Fibroblast of mammary gland (primary cell): ENCODE measurements around the gene RANBP17.
"Not testable (repeated sequence)": the region's sequence is repeated elsewhere in the genome, so short reads cannot be mapped to it uniquely, and the experiment has no call there.

Experiments
- DNase-seq: peaks from one replicate; pipeline ENCODE4 v3.0.0-alpha.2; 2010; ENCODE audit warnings: low read depth
- H3K4me3 ChIP-seq: 2 replicates; pipeline ENCODE4 v1.5.1; 2011; ENCODE audit warnings: low read depth, mild to moderate bottlenecking, low read length, moderate library complexity; ENCODE audit not compliant: control insufficient read depth
- TF ChIP-seq, protein P1 (sequence below): conservative IDR thresholded peaks from 2 replicates; pipeline ENCODE4 v1.5.1; 2011; ENCODE audit warnings: low read depth, low read length, inconsistent platforms; ENCODE audit not compliant: control insufficient read depth, insufficient read depth

RANBP17 gene

DNA sequence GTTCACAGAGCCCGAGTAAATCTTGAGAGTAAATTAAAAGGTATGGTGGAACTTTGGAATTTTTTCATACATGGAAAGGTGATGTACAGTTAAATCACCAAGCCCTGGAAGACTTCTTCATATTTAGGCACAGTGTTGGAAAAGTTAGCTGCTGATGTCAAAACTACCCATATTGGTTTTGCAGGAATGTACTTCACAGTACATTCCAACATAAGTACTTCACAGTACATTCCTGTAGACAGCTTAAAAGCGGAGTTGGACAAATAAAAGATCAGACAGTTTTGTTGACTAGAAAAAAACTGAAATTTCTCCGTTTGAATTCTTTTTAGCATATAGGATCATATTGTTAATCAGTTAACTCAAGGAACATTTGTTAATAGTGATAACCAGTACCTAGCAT, 1.8 kb downstream of the RANBP17 start:
- TF ChIP-seq, protein P1, sequence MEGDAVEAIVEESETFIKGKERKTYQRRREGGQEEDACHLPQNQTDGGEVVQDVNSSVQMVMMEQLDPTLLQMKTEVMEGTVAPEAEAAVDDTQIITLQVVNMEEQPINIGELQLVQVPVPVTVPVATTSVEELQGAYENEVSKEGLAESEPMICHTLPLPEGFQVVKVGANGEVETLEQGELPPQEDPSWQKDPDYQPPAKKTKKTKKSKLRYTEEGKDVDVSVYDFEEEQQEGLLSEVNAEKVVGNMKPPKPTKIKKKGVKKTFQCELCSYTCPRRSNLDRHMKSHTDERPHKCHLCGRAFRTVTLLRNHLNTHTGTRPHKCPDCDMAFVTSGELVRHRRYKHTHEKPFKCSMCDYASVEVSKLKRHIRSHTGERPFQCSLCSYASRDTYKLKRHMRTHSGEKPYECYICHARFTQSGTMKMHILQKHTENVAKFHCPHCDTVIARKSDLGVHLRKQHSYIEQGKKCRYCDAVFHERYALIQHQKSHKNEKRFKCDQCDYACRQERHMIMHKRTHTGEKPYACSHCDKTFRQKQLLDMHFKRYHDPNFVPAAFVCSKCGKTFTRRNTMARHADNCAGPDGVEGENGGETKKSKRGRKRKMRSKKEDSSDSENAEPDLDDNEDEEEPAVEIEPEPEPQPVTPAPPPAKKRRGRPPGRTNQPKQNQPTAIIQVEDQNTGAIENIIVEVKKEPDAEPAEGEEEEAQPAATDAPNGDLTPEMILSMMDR = no peak
- DNase-seq = peak; percentile 54
- no peak overlapping the region for H3K4me3 ChIP-seq

DNA sequence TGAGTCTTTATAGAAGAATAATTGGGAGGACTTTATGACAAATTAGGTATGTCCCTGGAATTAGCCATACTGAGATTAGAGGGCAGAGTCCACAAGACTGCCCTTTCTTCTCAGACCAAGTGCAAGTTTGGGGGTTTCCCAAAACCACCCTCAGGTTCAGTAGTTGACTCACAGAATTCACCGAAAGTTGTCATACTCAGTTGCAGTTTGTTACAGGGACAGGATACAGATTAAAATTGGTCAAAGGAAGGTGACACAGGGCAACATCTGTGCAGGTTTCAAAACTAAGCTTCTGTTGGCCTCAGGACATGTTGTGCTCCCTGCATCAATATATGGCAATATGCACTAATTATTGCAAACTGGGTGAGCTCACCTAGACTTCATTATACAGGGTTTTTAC, 3.8 kb downstream of the RANBP17 start:
- DNase-seq = no peak
- no peak overlapping the region for H3K4me3 ChIP-seq
- TF ChIP-seq, protein P1 = no peak

DNA sequence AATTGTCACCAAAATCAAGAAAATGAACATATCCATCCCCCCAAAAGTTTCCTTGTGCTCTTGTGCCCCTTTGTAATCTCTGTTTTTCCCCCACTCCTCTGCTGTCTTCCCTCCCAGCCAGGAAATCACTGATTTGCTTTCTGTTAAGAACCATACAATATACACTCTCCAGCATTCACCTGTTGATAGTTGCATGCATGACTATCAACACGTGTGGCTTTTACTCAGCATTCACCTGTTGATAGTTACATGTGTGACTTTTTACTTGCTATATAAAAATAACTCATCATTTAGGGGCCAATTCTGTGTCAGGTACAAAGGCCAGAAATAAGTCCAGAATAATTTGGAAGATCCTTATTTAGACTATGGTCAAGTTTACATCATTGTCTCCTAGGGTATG, 6.0 kb downstream of the RANBP17 start:
- DNase-seq = no peak

DNA sequence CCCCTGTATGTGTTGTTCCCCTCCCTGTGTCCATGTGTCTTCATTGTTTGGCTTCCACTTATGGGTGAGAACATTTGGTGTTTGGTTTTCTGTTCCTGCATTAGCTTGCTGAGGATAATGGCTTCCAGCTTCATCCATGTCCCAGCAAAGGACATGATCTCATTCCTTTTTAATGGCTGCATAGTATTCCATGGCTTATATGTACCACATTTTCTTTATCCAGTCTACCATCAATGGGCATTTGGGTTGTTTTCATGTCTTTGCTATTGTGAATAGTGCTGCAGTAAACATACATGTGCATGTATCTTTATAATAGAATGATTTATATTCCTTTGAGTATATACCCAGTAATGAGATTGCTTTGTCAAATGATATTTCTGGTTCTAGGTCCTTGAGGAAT, 8.6 kb downstream of the RANBP17 start:
- not testable (repeated sequence) for H3K4me3 ChIP-seq

More for the DNA sequence above, 6.0 kb downstream of the RANBP17 start:
- TF ChIP-seq, protein P1 = no peak
- no peak overlapping the region for H3K4me3 ChIP-seq

DNA sequence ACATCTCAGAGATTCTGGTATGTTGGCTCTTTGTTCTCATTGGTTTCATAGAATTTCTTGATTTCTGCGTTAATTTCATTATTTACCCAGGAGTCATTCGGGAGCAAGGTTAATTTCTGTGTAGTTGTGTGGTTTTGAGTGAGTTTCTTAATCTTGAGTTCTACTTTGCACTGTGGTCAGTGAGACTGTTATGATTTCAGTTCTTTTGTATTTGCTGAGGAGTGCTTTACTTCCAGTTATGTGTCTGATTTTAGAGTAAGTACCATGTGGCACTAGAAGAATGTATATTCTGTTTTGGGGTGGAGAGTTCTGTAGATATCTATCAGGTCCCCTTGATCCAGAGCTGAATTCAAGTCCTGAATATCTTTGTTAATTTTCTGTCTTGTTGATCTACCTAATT, 12.2 kb downstream of the RANBP17 start:
- TF ChIP-seq, protein P1 = no peak
- no peak for DNase-seq
- H3K4me3 ChIP-seq = no peak overlapping the region

More for the DNA sequence above, 8.6 kb downstream of the RANBP17 start:
- not testable (repeated sequence) for DNase-seq

DNA sequence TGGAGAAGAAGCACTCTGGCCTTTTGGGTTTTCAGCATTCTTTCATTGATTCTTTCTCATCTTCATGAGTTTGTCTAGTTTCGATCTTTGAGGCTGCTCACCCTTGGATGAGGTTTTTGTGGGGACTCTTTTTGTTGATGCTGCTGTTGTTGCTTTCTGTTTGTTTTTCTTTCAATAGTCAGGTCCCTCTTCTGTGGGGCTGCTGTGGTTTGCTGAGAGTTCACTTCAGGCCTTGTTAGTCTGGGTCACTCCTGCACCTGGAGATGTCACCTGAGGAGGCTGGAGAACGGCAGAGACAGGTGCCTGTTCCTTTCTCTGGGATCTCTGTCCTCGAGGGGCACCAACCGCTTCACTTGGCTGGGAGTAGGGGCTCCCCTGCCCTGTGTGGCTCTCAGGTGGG, 14.0 kb downstream of the RANBP17 start:
- no peak overlapping the region for H3K4me3 ChIP-seq
- TF ChIP-seq, protein P1 = no peak

DNA sequence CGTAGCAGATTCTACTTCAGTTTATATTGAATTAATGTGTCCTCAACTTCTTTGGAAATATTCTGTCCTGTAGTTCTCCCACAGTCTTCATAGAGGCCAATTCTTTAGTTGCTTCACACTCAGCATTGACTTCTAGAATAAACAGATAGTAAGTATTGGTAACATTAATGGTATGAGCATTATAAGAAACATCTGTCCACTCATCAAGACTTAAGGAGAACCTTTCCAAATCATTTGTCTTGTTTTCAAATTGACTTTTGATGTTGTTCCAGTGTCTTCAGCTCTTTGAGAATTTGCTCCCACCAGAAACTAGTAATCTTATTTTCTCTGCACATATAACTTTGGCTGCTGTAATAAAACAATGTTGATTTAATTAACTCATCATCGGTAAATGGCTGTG, 18.3 kb downstream of the RANBP17 start:
- H3K4me3 ChIP-seq = no peak overlapping the region
- DNase-seq = peak; percentile 36
- TF ChIP-seq, protein P1 = no peak

More for the DNA sequence above, 14.0 kb downstream of the RANBP17 start:
- no peak for DNase-seq
